T-helper 1 cell treated with Interleukin-12 subunit alpha and Interleukin-12 subunit beta and Interleukin-4 antibody, amounts not matched to agents 30 ng/mL and 1 ng/mL, for 36 hours (primary cell): ENCODE measurements around the gene MGAT5. TPM values are rescaled to one million over a fixed set of nuclear protein-coding genes. Genes with fewer than 3 reads are reported as not detected.

Source experiments
- intact Hi-C: fragments of 100-400 bp; cut with micrococcal nuclease; formaldehyde crosslinking; loops from one replicate; pipeline ENCODE4 v1.15.1; 2024
- total RNA-seq: library from RNA; stranded (reverse); gene quantifications from 2 replicates; pipeline ENCODE4 v1.2.3, GENCODE V29; 2022

Gene MGAT5
- total RNA-seq, 1 donor from 2014 or later, result 39.6 TPM

- intact Hi-C loops, result no loop called here
Observed at GRCh38 chr2:134296301-134296700, 42.4 kb downstream of the MGAT5 start.

GRCh38 chr2:134299334-134299733 lies 45.5 kb downstream of the MGAT5 start:
- intact Hi-C loops, result no loop called here

GRCh38 chr2:134300585-134300984 lies 46.7 kb downstream of the MGAT5 start:
- intact Hi-C loops, result no loop called here

DNA sequence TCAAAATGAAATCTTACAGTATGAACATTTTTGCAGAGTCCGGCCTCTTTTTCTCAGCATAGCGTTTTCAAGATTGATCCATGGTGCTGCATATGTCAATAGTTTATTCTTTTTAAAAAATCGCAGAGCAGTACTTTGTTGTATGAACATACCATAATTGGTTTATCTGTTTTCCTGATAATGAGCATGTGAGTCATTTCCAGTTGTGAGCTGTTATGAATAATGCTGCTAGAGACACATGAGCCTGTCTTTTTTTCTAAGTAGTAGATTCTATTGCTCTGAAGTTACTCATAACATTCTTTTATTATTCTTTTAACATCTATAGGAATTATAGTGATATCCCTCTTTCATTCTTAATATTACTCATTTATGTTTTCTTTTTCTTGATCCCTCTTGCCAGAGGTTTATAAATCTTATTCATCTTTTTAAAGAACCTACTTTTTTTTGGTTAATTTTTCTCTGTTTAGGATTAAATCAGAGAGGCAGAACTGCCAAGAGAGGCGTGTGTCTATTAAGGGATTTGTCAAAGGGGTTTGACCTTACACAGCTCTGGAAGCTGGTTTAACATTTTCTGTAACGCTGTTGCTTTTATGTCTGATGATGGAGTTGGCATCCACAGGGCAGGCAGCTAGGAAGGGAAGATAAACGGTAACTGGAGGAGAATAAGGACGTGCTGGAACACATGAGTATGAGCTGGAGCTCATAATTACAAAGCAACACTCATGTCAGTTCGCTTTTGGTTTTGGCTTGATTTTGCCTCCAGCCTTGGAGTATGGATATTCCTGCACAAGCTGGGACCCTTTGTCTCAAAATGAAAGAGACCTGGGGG lies 47.4 kb downstream of the MGAT5 start:
- intact Hi-C loops, result no loop called here

- intact Hi-C loops, result no loop called here
Observed at GRCh38 chr2:134301928-134302260, 48.0 kb downstream of the MGAT5 start.

- intact Hi-C loops, result no loop called here
Observed at GRCh38 chr2:134304394-134305108, 50.7 kb downstream of the MGAT5 start.

GRCh38 chr2:134305109-134305491 lies 51.2 kb downstream of the MGAT5 start:
- intact Hi-C loops, result no loop called here

- intact Hi-C loops, result no loop called here
Observed at GRCh38 chr2:134306521-134306920, 52.6 kb downstream of the MGAT5 start.

- intact Hi-C loops, result no loop called here
Observed at GRCh38 chr2:134307334-134307733, 53.5 kb downstream of the MGAT5 start.

GRCh38 chr2:134308474-134309385 lies 54.9 kb downstream of the MGAT5 start:
- intact Hi-C loops, result no loop called here

DNA sequence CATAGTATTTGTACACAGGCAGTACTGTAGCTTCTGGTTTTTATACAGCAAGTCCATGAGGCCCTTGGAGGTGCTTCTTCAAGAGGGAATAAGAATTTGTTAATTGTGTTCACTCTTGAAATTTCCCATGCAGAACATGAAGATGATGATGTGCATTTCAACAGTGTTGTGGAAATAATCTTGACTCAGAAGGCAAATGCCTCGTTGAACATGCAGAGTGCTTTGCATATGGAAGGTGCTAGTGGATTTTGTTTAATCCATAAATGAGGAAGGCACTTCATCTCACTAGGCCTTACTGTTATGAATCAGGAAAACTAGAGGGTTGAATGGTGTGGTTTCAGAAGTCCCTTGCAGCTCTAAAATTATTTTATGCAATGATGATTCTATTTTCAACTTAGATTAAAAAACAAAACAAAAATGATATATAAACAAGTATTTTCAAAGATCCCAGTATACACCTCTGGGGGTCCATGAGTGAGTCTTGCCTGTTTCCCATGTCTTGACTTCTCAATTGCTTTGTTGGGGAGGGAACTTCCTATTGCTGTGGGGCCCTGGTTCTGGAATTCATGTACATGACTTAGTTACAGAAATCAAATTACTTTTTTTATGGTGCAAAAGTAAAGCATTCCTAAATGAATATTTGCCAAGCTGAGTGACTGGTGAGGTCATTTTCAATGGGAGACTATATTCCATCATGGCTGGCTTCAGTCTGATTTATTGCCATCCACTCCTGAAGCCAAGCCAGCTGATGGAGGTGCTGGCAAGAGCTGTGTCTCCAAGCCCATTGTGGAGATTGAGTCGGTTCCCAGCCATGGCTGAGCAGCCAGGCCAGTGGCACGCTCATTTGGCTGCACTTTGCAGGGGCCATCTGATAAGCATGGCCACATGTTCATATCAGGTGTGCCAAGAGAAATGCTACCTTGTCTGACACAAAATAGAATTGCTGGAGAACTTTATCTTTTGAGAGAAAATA lies 56.5 kb downstream of the MGAT5 start:
- intact Hi-C loops, result no loop called here

GRCh38 chr2:134312482-134312881 lies 58.6 kb downstream of the MGAT5 start:
- intact Hi-C loops, result no loop called here

- intact Hi-C loops, result no loop called here
Observed at GRCh38 chr2:134314202-134314601, 60.3 kb downstream of the MGAT5 start.

- intact Hi-C loops, result no loop called here
Observed at GRCh38 chr2:134314681-134315368, 61.0 kb downstream of the MGAT5 start.

GRCh38 chr2:134315471-134315870 lies 61.6 kb downstream of the MGAT5 start:
- intact Hi-C loops, result no loop called here

GRCh38 chr2:134319596-134320254 lies 65.9 kb downstream of the MGAT5 start:
- intact Hi-C loops, result no loop called here

GRCh38 chr2:134320930-134321329 lies 67.1 kb downstream of the MGAT5 start:
- intact Hi-C loops, result loop anchor here (1.0 kb wide), 1 partner anchor 31 kb away; no protein-coding TSS in a partner anchor

DNA sequence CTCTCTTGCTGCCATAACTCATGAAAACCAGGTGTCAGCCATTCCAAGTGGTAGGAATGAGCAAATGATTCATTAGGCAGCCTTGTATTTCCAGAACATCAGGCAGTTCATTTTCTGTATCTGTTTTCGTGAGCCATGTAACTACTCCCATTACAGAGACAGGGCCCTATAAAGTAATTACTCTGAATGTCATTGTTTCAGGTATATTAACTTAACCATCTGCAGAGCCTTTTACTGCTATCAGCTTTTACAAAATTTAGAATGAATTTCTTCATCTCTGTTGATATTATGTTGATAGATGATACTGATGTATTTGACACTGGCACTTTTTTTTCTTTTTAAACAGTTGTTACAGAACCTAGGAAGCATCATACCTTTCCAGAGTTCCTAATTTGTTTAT lies 69.9 kb downstream of the MGAT5 start:
- intact Hi-C loops, result loop anchor here (2.0 kb wide), 1 partner anchor 65 kb away; no protein-coding TSS in a partner anchor

- intact Hi-C loops, result loop anchor here (2.0 kb wide), 1 partner anchor 66 kb away; no protein-coding TSS in a partner anchor
Observed at GRCh38 chr2:134324430-134324829, 70.6 kb downstream of the MGAT5 start.
